ENCODE data around the gene HS3ST6.
"Not testable (repeated sequence)": the region's sequence is repeated elsewhere in the genome, so short reads cannot be mapped to it uniquely, and the experiment has no call there.

HS3ST6 gene

GRCh38 chr16:1918351-1919326 lies at the start of gene HS3ST6:
TSS of gene HS3ST6 (minus strand) at chr16:1918415. CDS start at chr16:1918323, 92 bp downstream.
- DNase-seq = no peak

DNA sequence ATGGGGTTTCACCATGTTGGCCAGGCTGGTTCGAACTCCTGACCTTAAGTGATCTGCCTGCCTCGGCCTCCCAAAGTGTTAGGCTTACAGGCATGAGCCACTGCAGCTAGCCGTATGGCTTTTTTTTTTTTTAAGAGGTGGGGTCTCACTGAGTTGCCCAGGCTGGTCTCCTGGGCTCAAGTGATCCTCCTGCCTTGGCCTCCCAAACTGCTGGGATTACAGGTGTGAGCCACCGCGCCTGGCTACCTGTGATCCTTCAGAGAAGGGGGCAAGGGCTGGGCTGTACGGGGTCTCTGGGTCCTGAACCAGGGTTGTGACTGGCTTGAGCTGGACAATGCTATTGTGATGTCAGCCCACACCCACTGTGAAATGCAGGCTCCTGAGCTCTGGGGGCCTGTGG lies 48.2 kb upstream of the HS3ST6 start, which contains the start of gene RNF151:
TSS of gene RNF151 (plus strand) at position 397 of the 400 bp plus-strand sequence. CDS start 26 bp downstream, outside the sequence.
- no peak for DNase-seq

DNA sequence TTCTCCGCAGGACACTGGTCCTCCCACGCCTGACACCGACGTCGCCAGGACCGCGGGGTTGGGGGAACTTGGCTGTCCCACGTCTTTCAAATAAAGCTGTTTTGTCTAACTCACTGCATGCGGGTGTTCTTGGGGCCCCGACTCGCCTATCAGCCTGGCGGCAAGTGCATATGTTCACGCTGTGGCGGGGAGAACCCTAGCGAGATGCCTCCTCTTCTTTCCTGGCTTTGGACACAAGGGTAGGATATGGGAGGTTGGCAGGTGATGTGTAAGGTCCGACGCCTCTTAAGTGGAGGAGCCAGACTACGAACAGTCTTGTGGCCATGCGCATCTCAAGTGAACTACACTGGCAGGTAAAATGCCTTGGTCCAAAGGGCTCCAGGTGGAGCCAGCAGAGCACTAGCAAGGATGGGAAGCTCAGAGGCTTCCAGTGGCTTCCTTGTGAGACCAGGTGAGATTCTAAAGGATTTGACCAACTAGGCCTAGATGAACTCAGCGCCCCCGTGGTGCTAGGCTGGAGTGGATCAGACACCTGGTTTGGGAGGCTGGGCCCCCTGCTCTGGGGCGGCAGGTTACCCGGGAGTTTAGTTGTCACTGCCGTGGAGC lies 47.3 kb upstream of the HS3ST6 start:
- no peak for DNase-seq

DNA sequence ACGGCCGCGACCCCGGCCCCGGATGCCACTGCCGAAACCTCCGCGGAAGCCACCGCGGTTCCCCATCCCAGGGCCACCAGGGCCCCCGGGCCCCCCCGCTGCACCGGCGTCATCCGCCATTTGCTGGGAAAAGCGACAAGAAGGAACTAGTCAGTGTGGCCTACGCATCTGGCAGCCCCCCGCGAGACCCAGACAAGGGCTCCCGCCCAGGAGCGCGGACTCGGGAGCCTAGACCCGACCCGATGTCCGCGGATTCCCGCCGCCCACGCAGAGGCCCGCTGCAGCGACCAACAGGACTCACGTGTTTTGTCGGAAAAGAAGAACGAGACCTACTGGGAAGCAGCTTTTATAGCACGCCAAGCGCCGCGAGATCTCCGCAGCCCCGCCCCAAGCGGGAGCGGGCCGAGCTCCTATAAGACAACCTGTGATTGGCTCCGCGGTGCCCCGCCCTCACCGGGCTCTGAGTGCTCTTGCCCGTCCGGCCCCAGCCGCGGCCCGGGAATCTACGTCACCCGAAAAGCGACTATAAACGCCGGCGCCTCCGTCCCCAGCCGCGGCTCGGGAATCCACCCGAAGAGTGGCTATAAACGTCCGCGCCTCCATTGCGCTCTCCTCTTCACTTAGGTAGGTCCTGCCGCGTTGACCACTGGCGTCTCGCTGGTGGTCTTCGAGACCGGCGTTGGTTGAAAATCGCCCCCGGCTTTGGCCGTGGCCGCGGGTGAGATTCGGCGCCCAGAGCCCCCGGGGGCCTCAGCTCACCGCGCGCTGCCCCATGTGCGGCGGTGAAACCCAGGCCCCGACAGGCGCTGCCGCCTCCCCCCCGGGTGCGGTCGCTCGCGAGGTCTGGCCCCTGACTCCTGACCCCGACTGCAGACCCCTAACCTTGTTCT lies 46.5 kb upstream of the HS3ST6 start, which contains the start of gene RPS2:
TSS of gene RPS2 (minus strand) at position 321 of the 890 bp plus-strand sequence. CDS start at position 120, 201 bp downstream.
- DNase-seq = peak; percentile 84

- DNase-seq = no peak
Measured at GRCh38 chr16:1963806-1964505, 45.7 kb upstream of the HS3ST6 start.

DNA sequence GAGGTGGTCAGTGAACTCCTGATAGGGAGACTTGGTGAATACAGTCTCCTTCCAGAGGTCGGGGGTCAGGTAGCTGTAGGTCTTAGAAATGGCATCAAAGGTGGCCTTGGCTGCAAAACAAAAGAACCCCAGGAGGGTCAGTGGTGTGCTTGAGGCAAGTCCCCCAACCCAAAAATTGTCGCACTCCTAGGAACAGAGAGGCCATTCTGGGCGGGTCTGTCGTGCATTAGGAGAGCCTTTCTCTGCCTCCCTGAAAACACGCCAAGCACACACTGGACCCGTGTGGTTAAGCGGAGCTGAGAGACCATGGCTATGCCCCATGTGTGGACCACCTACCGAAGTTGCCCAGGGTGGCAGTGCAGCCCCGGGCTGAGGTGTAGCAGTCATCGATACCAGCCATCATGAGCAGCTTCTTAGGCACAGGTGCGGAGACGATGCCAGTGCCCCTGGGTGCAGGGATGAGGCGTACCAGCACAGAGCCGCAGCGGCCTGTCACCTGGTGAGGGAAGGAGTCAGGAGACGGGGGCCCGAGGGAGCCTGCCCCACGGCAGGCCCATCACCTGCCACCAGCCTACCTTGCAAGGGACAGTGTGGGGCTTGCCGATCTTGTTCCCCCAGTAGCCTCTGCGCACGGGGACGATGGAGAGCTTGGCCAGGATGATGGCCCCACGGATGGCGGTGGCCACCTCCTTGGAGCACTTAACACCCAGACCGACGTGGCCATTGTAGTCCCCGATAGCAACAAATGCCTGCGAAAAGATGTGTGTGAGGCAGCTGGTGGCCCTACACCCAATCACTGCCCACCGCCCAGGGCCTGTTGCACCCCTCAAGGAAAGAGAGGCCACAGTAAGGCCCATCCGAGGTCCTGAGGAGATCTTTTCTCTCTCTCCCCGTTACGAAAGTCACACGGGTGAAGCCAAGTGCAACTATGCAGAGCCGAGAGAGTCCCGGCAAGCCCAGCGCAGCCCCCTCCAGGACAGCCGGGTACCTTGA lies 44.2 kb upstream of the HS3ST6 start:
- not testable (repeated sequence) for DNase-seq

DNA sequence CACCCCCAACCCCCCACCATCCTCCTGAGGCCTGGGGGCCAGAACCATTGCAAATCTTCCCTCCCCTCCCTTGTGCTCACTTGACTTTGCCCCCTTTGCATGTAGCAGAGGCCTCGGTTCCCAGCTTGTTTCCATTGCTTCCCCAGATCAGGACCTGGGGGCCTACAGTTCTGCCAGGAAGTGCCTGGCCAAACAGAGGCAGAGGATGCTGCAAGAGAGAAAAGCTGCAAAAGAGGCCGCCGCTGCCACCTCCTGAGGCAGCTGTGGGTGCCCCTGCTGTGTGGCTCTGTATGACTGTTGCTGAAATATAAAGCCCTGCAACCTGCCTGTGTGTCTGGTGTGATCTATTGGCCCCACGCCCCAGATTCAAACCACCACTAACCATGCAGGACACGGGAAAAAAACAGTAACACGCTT lies 43.4 kb upstream of the HS3ST6 start:
- no peak for DNase-seq

DNA sequence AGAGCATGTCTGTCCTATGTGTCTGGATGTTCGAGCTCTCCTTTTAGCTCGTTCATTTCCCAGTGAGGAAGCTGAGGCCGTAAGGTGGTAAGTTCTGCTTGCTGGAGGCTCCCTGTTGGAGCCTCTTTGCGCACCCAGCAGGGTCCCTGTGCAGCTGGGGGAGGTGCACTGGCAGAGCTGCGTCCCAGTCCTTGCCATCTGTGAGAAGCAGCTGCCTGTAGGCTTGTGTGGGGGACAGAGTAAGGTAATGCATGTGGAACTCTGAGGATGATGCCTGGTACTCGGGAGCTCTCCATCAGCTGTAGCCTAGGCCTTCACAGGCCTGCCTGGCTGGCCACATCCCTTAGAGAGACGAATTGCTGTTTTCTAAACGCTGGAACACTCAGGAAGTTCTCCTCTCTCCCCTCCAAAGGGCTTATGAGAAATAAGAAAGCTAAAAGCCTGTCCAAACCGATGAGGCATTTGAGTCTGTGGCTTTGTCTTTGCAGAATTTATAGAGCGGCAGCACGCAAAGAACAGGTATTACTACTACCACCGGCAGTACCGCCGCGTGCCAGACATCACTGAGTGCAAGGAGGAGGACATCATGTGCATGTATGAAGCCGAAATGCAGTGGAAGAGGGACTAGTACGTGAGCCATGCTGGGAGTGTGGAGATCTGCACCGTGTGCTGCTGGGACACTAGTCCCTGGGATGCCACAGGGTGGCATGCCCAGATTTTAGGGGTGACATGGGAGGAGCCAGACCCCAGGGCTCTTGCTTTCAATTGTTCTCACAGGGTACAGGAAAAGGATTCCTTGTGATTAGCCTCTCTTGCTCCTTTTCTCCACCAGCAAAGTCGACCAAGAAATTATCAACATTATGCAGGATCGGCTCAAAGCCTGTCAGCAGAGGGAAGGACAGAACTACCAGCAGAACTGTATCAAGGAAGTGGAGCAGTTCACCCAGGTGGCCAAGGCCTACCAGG lies 42.7 kb upstream of the HS3ST6 start:
- no peak for DNase-seq

DNA sequence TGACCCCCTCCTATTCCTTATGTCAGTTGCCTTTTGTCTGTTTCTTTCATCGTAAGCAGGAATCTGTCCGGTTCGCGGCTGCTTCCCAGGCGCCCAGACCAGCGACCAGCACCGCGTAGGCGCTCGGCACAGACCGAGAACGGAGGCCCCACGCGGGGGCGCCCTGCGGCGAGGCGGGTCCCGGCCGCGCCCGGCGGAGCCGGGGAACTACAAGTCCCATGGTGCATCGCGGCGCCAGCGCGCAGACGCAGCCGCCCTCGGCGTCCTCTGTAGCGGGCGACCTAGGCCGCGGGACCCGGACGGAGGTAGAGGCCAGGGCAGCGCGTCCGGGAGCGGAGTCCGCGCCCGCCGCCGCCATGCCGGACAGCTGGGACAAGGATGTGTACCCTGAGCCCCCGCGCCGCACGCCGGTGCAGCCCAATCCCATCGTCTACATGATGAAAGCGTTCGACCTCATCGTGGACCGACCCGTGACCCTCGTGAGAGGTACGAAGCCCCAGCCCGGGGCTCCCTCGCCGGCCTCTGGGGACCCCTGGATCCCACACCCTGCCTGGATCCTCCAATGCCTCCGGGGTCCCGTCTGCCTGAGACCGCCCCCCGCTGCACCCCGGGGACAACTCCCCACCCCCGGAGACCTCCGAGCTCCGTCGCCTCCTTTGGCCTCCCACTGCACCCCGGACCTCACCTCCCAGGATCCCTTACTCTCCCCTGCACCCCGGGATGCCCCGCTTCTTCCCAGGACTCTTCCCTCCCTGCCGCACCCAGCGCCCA lies 41.2 kb upstream of the HS3ST6 start, which contains the start of gene NDUFB10:
TSS of gene NDUFB10 (plus strand) at position 270 of the 771 bp plus-strand sequence. CDS start at position 357, 87 bp downstream.
- DNase-seq = peak; percentile 39

DNA sequence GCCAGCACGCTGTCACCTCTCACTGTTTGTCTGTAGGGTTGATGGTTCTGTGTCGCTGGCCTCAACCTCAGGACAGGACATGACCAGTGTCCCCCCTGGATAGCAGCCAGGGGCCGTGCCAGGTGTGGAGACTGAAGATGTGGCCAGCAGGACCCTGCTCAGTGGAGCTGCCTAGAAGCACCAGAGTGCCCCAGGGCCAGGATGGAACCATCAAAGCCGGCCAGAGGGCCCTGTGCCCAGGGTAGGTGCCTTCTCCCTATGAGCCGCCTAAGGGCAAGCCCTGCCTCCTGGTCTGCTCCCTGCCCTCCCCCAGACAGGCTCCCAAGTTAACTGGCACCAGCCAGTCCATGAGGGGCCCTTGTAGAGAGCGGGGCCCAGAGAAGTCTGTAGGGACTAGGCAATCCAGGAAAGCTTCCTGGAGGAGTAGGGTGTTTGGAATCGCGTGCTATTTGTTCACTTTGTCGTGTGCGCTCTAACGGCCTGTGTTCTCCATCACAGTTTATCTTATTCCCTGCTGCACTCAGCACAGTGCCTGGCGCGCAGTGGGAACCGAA lies 40.6 kb upstream of the HS3ST6 start:
- no peak for DNase-seq

DNA sequence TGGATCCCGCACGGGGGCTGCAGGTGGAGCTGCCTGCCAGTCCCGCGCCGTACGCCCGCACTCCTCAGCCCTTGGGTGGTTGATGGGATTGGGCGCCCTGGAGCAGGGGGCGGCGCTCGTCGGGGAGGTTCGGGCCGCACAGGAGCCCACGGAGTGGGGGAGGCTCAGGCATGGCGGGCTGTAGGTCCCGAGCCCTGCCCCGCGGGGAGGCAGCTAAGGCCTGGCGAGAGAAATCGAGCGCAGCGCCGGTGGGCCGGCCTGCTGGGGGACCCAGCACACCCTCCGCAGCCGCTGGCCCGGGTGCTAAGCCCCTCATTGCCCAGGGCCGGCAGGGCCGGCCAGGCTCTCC lies 39.9 kb upstream of the HS3ST6 start:
- not testable (repeated sequence) for DNase-seq

DNA sequence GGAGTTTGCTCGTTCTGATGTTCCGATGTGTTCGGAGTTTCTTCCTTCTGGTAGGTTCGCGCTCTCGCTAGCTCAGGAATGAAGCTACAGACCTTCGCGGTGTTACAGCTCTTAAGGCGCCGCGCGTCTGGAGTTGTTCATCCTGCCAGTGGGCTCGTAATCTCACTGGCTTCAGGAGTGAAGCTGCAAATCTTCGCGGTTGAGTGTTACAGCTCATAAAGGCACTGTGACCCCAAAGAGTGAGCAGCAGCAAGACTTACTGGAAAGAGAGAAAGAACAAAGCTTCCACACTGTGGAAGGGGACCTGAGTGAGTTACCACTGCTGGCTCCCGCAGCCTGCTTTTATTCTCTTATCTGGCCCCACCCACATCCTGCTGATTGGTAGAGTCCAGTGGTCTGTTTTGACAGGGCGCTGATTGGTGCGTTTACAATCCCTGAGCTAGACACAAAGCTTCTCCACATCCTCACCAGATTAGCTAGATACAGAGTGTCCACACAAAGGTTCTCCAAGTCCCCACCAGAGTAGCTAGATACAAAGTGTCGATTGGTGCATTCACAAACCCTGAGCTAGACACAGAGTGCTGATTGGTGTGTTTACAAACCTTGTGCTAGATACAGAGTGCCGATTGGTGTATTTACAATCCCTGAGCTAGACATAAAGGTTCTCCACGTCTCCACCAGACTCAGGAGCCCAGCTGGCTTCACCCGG lies 39.4 kb upstream of the HS3ST6 start:
- DNase-seq = not testable (repeated sequence)

GRCh38 chr16:1953734-1954133 lies 35.5 kb upstream of the HS3ST6 start:
- DNase-seq = no peak

- no peak for DNase-seq
Measured at GRCh38 chr16:1950559-1950958, 32.3 kb upstream of the HS3ST6 start.

- no peak for DNase-seq
Measured at GRCh38 chr16:1950047-1950446, 31.8 kb upstream of the HS3ST6 start.

GRCh38 chr16:1949507-1949906 lies 31.3 kb upstream of the HS3ST6 start:
- no peak for DNase-seq

DNA sequence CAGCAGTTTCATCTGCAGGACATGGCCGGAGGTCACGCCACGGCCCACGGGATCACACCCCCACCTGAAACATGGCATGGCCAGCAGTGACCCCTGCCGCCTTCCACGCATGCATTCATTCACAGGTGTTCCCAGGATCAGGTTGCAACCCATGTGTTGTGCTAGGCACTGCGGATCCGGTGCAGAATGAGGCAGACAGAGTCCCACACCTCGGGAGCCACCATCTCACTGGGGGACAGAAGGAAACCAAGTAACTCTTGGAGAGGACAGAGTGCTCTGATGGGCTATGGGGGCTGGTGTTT lies 29.1 kb upstream of the HS3ST6 start:
- DNase-seq = no peak

All from NCI-H748 treated with DMSO at 0.1 percent for 48 hours (cell line).